HEK293T (cell line): ENCODE data around the gene PXDN.

ENCODE experiments used
- BHLHE40 ChIP-seq: fragments of 450-650 bp; IDR thresholded peaks from 2 replicates; pipeline ENCODE4 v1.6.1; 2016; ENCODE audit warnings: mild to moderate bottlenecking, moderate library complexity, borderline replicate concordance
- CTBP1 ChIP-seq: fragments of 450-650 bp; IDR thresholded peaks from 2 replicates; pipeline ENCODE4 v1.6.1; 2016; ENCODE audit warnings: borderline replicate concordance
- ELF4 ChIP-seq: fragments of 450-650 bp; IDR thresholded peaks from 2 replicates; pipeline ENCODE4 v1.6.1; 2017; ENCODE audit warnings: antibody characterized with exemption
- FOXM1 ChIP-seq: fragments of 450-650 bp; IDR thresholded peaks from 2 replicates; pipeline ENCODE4 v1.6.1; 2017; ENCODE audit warnings: mild to moderate bottlenecking, borderline replicate concordance
- LEF1 ChIP-seq: fragments of 450-650 bp; IDR thresholded peaks from 2 replicates; pipeline ENCODE4 v1.6.1; 2017; ENCODE audit warnings: mild to moderate bottlenecking, borderline replicate concordance
- SP1 ChIP-seq: fragments of 450-650 bp; IDR thresholded peaks from 2 replicates; pipeline ENCODE4 v1.6.1; 2017
- TARDBP ChIP-seq: fragments of 450-650 bp; IDR thresholded peaks from 2 replicates; pipeline ENCODE4 v1.6.1; 2016
- ZNF384 ChIP-seq: fragments of 450-650 bp; IDR thresholded peaks from 2 replicates; pipeline ENCODE4 v1.6.1; 2016

GRCh38 chr2:1691366-1691765 lies 52.9 kb downstream of the PXDN start:
- TF ChIP-seq ELF4 (no peak), FOXM1 (no peak), LEF1 (no peak), TARDBP (no peak), SP1 (no peak), CTBP1 (no peak), ZNF384 (no peak), BHLHE40 (no peak)
